ENCODE results near the gene COL6A1. TPM values are rescaled to one million over a fixed set of nuclear protein-coding genes. Genes with fewer than 3 reads are reported as not detected.

COL6A1 gene, protein sequence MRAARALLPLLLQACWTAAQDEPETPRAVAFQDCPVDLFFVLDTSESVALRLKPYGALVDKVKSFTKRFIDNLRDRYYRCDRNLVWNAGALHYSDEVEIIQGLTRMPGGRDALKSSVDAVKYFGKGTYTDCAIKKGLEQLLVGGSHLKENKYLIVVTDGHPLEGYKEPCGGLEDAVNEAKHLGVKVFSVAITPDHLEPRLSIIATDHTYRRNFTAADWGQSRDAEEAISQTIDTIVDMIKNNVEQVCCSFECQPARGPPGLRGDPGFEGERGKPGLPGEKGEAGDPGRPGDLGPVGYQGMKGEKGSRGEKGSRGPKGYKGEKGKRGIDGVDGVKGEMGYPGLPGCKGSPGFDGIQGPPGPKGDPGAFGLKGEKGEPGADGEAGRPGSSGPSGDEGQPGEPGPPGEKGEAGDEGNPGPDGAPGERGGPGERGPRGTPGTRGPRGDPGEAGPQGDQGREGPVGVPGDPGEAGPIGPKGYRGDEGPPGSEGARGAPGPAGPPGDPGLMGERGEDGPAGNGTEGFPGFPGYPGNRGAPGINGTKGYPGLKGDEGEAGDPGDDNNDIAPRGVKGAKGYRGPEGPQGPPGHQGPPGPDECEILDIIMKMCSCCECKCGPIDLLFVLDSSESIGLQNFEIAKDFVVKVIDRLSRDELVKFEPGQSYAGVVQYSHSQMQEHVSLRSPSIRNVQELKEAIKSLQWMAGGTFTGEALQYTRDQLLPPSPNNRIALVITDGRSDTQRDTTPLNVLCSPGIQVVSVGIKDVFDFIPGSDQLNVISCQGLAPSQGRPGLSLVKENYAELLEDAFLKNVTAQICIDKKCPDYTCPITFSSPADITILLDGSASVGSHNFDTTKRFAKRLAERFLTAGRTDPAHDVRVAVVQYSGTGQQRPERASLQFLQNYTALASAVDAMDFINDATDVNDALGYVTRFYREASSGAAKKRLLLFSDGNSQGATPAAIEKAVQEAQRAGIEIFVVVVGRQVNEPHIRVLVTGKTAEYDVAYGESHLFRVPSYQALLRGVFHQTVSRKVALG
- total RNA-seq = 0.59 and 0.63 TPM in 2 replicates

DNA sequence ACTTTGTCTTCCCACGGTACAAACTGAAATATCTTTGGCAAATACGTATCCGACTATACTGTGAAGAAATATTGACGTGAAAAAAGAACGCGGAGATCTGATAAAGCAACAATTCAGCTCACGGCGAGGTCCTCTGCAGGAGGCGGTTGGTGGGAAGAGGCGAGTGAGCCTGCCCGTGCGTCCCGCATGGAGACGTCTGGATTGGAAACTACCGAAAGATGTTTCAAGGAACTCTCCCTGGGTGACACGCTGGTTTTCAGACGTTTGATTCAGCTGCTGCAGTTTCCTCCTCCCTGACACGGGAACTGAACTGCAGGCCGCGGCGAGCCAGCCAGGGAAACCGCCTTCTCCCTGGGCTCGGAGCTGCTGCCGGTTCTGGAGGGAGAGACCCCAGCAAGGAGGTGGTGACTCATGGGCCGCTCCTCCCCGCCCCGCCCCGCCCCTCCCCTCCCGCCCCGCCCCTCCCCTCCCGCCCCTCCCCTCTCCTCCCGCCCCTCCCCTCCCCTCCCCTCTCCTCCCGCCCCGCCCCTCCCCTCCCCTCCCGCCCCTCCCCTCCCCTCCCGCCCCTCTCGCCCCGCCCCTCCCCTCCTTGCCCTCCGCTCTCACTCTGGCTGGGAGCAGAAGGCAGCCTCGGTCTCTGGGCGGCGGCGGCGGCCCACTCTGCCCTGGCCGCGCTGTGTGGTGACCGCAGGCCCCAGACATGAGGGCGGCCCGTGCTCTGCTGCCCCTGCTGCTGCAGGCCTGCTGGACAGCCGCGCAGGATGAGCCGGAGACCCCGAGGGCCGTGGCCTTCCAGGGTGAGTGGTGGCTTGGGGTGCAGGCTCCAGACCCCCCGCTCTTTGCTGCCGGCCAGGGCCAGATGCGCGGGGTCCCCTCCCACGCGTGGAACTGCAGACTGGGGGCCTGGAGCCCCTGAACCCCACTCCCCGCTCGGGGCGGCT is at the start of gene COL6A1:
Gene COL6A1, plus strand, starts transcription at position 620 of the 941 bp plus-strand sequence. Its CDS starts 81 bp downstream, at position 701.
- intact Hi-C loops (cut with micrococcal nuclease) = loop anchor here (2.0 to 5.0 kb wide), 3 partner anchors 246 to 391 kb away; partner anchors contain the start of genes LSS and PCBP3

- intact Hi-C loops (cut with micrococcal nuclease) = no loop called here
These were observed 48.6 kb upstream of the COL6A1 start for GRCh38 chr21:45932922-45933502.

- intact Hi-C loops (cut with micrococcal nuclease) = no loop called here
These were observed 47.5 kb upstream of the COL6A1 start for GRCh38 chr21:45934085-45934484.

DNA sequence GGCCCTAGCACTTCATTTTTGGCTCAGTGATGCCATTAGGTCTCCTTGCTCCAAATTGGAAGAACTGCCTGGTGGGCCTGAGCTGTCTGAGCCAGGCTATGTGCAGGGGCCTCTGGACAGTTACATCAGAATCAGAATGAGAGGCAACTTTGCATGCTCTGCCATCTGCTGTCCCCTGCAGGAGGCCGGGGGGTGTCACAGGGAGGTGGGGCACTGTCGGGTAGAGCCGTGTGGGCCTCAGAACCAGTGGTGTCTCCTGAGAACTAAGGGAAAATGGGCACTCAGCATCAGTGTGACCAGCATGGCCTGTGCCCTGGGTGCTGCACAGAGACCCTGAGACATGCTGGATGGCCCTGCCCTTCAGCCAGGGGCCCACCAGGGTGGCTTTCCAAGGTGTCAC is 47.0 kb upstream of the COL6A1 start:
- intact Hi-C loops (cut with micrococcal nuclease) = no loop called here

DNA sequence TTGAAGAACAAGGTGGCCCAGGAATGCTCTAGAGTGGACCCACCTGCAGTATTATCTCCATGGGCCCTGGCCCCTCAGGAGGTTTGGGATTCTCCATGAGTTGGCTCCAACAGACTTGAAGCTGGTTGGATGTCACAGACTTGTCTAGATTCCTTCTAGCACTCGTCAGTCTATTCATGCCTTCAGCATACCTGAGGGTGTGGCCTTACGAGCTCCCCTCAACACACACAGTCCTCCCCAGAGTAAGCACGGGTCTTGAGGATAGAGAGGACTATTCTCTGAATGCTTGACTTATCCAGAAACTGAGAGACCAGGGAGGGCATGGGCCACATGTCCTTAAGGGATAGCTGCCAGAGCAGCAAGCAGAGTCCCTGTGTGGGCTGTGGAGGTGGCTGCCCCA is 45.9 kb upstream of the COL6A1 start:
- intact Hi-C loops (cut with micrococcal nuclease) = no loop called here

GRCh38 chr21:45937721-45938452 is 43.7 kb upstream of the COL6A1 start:
- intact Hi-C loops (cut with micrococcal nuclease) = no loop called here

DNA sequence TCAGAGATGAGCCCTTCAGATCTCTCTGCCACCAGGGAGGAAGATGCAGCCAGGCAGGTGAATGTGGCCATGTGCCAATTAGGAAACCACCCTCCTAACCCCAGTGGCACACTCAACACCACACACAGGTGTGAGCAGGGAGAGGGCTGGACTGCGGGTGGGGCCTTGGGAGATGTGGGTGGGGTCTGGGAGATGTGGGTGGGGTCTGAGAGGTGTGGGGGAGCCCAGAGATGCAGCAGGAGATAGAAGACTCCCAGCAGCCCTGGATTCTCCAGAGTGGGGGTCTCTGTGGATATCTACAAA is 43.2 kb upstream of the COL6A1 start:
- intact Hi-C loops (cut with micrococcal nuclease) = no loop called here

DNA sequence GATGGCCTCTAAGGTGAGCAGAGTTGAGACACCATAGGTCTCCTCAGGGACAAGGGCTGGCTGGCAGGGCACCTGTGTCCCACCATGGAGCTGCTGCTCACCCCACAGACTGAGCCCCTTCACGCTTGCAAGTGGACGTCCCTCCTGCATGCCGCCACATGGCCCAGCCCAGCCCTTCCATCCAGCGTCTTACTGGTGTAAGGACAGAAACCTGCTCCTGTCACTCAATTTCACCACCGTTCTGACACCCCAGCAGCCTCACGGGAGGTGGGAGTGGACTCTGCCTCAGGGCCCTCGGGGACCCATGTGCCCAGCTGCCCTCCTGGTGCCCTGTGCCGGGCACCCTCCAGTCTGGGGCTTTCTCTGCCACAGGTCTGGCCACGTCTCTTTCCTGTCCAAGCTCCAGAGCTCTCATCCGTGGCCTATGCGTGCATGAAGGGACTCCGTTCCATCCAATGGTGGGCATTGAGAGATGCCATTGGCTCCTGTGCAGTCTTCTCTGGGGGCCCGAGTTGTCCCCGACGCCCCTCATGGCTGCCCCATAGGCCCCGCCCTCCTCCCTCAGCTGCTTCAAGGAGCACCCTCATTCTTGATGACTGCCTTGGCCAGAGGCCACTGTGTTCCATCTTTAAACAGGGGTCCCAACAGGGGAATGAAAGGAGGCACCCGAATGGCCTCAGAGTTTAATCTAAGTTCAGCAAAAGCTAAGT is 42.6 kb upstream of the COL6A1 start:
- intact Hi-C loops (cut with micrococcal nuclease) = no loop called here

DNA sequence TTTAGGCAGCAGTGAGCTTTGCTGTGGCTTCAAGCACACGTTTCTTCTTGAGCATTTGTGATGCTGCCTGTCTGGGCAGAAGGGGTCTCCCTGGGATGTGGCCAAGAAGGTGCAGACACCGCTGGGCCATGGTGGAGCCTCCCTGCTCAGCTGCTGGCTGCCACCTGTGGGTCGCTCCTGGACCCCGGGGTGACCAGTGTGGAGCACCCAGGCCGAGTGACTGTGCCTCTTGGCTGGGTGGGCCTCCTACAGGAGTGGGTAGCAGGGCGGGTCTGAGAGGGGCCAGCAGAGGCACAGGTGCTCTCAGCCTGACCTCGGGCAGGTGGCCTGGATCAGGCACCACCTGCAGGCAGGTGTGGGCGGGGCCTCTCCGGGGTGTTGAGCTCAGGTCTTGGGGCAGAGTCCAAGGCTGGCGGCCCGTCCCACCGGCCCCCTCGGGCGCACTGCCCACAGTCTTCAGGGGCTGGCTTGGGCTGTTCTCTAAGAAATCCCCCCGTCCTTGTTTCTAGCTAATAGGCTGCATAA is 42.0 kb upstream of the COL6A1 start:
- intact Hi-C loops (cut with micrococcal nuclease) = no loop called here

- intact Hi-C loops (cut with micrococcal nuclease) = no loop called here
These were observed 41.5 kb upstream of the COL6A1 start for GRCh38 chr21:45940091-45940490.

- intact Hi-C loops (cut with micrococcal nuclease) = no loop called here
These were observed 40.8 kb upstream of the COL6A1 start for GRCh38 chr21:45940621-45941337.

GRCh38 chr21:45941338-45941710 is 40.2 kb upstream of the COL6A1 start:
- intact Hi-C loops (cut with micrococcal nuclease) = no loop called here

DNA sequence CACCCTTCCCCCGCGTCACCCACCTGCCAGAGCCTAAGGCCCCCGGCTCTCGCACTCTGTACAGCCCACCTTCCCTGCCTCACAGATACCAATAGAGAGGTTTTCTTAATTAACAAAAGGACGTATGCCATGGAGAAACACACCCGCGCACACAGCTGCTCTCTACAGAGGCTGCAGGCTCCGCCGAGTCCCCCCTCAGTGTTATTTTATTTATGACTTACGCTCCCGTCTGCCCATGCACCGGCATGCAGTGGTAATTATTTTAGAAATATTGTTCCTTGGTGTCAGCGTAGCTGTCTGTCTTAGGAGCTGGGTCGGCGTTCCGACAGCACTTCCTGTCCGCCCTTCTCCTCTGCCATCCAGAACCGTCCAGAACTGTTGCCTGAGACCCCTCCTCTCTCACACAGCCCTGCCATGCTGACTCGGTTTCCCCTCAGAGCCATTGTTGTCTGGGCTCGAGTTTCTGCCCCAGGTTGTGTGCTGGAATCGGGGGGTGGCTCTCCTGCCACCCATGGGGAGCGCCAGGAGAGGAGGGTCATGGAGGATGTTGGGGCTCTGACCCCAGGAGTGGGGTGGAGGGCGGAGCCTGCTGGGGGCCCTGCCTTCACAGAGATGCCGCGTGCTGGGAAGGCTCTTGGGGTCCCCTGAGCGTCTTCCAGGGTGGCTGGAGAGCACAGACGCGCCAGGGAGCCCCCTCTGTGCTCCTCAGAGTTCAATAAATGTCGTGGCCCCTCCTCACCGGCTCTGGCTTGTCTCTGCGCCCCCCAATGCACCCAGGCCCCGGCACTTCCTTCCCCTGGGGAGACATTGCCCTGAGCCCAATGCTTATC is 39.6 kb upstream of the COL6A1 start:
- intact Hi-C loops (cut with micrococcal nuclease) = no loop called here

GRCh38 chr21:45942755-45943629 is 38.6 kb upstream of the COL6A1 start:
- intact Hi-C loops (cut with micrococcal nuclease) = no loop called here

DNA sequence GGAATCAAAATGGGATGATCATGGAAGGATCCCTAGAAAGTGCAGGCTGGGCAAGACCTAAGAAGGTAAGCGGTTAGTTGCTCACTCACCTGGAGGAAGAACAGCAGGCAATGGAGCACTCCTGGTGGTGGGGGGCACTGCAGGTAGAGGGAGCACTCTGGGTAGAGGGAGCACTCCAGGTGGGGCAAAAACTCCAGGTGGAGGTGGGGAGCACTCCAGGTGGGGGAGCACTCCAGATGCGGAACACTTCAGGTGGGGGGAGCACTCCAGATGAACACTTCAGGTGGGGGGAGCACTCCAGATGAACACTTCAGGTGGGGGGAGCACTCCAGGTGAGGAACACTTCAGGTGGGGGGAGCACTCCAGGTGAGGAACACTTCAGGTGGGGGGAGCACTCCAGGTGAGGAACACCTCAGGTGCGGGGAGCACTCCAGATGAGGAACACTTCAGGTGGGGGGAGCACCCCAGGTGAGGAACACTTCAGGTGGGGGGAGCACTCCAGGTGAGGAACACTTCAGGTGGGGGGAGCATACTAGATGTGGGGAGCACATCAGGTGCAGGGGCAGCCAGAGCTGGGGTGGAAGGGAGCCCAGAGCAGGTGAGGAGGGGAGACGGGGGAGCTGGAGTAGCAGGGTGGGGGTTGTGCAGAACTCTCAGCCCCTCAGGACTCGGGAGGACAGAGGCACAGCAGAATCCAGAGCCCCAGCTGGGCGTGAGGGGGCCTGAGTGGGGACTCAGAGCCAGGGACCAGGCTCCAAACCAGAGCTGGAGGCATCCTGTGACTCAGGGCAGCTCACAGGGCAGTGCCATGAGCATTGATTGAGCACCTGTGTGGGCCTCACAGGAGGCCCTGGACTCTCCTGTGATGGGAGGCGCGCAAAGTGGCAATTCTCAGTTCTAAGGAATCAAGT is 37.7 kb upstream of the COL6A1 start:
- intact Hi-C loops (cut with micrococcal nuclease) = no loop called here

DNA sequence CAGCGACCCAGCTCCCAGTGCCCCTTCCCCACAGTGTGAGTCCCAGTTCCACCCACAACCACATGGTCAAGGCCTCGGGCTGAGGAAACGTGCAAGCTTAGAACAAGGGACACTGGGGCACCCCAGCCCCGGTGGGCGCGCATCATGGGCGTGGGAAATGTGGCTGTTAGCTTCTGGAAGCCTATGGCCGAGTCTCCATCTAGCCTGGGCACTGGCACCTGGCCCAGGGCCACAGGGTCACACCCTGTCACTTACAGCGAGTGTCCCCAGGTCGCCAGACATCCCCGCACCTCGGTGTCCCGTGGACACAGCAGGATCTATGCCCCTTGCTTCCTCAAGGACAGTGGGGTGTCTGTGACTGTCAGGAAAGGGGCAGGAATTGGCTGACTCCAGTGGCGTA is 37.0 kb upstream of the COL6A1 start:
- intact Hi-C loops (cut with micrococcal nuclease) = no loop called here
